Measurements from ENCODE around the gene MMP10. TPM values are rescaled to one million over a fixed set of nuclear protein-coding genes. Genes with fewer than 3 reads are reported as not detected.

The MMP10 gene
- total and polyA plus RNA-seq, 2 donors (not counting 1 experiment from before 2014, with no cell fraction given) = not detected

DNA sequence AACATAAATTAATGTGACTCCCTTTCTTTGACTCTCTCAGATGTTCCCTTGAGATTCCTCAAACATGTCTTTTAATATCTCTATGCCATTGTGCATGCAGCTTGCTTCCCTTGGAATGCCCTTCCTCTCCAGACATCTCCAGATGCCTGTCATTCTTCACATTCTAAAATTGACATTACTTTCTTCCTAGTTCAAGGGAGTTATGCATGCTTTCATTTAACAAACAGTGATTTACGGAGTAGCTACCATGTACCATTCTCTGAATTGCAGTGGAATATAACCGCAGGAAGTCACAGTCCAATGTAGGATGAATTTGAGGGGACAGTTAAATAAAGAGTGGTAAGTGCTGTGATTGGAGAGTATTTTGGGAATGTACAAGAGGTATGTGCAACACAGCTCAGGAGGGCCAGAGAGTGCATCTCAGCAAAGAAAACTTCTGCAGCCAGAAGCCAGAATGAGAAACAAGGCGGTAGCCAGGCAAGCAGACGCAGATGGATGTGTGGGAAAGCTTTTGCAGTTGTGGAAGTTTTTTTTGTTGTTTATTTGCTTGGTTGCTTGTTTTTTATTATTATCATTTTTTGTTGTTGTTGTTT, 18.7 kb downstream of the MMP10 start:
- no peak for DNase-seq

DNA sequence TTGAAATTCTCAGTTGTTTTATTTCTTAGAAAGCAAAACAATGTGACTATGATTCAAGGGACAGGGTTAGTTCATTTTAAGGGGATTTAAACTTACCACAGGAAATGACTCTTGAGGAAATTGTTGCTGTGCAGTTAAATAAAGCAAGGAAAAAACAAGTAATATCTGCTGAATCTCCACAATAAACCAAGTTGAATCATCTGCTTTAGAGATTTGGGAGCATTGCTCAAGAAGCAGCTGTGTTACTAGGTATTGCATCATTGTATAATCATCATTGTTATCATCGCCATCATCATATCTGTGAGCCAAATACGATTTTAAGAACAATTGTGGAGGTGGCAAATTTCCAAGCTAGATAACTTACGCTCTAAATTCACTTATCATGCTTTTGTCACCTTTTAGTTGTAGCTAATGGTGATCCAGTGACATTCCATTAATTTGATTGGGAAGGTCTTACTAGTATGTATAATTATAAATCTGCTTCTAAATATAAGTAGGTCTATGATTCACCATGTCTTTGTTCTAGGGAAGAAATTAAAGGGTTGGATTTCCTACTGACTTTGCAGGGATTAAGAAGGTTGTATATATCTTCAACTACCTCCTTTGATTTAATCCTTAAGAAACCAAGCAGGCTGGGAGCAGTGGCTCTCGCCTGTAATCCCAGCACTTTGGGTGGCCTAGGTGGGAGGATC, 19.9 kb downstream of the MMP10 start:
- ATAC-seq (ENCODE audit: low read depth) = no peak
- H3K4me3 Mint-ChIP-seq = no peak overlapping the region
- no peak overlapping the region for H3K4me2 ChIP-seq (replicated peaks; ENCODE audit: low read depth, low read length, poor library complexity, severe bottlenecking)

More for the DNA sequence above, 18.7 kb downstream of the MMP10 start:
- no peak overlapping the region for H3K9ac ChIP-seq (ENCODE audit: low read length)
- H3K27me3 ChIP-seq (replicated peaks in 1 of 4; ENCODE audit: control extremely low read depth in 1 of 4, control insufficient read depth in 3 of 4, insufficient read depth in 4 of 4, low read length in 3 of 4) = no peaks in the 10 kb centered on the region
- 92% methylated on average over 2 of the region's 4 CpGs for WGBS (ENCODE audit: insufficient coverage)
- ChIA-PET POLR2A (no interaction called here), CTCF (no interaction called here)
- H3K4me3 Mint-ChIP-seq = no peak overlapping the region
- H3K4me2 ChIP-seq (replicated peaks; ENCODE audit: low read depth, low read length, poor library complexity, severe bottlenecking) = no peak overlapping the region
- no peak overlapping the region for H2AFZ ChIP-seq (ENCODE audit: insufficient read depth, low read depth, low read length, poor library complexity, severe bottlenecking)
- no peaks in the 10 kb centered on the region for H3K9me3 Mint-ChIP-seq (ENCODE audit: insufficient read depth)
- TF ChIP-seq, protein P1, sequence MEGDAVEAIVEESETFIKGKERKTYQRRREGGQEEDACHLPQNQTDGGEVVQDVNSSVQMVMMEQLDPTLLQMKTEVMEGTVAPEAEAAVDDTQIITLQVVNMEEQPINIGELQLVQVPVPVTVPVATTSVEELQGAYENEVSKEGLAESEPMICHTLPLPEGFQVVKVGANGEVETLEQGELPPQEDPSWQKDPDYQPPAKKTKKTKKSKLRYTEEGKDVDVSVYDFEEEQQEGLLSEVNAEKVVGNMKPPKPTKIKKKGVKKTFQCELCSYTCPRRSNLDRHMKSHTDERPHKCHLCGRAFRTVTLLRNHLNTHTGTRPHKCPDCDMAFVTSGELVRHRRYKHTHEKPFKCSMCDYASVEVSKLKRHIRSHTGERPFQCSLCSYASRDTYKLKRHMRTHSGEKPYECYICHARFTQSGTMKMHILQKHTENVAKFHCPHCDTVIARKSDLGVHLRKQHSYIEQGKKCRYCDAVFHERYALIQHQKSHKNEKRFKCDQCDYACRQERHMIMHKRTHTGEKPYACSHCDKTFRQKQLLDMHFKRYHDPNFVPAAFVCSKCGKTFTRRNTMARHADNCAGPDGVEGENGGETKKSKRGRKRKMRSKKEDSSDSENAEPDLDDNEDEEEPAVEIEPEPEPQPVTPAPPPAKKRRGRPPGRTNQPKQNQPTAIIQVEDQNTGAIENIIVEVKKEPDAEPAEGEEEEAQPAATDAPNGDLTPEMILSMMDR (IDR thresholded peaks at IDR 0.05) = no peak
- no peak for TF ChIP-seq EZH2 (IDR thresholded peaks at IDR 0.05; ENCODE audit: borderline replicate concordance, insufficient read depth, low read depth, low read length, poor library complexity, severe bottlenecking)
- no peaks in the 10 kb centered on the region for H3K9me3 ChIP-seq (ENCODE audit: control extremely low read depth in 1 of 3, control insufficient read depth in 2 of 3, insufficient read depth in 1 of 3, low read length in 2 of 3)
- no peaks in the 10 kb centered on the region for H3K79me2 ChIP-seq (ENCODE audit: control insufficient read depth, insufficient read depth, low read length)
- no peak overlapping the region for H3K27ac ChIP-seq (ENCODE audit: low read length in 2 of 2)
- intact Hi-C loops (cut with micrococcal nuclease) = no loop called here
- H3K4me1 ChIP-seq (ENCODE audit: control insufficient read depth in 2 of 2, insufficient read depth in 2 of 2, low read length in 2 of 2) = no peaks in the 10 kb centered on the region
- H4K20me1 ChIP-seq (ENCODE audit: control insufficient read depth, insufficient read depth, low read length, poor library complexity, severe bottlenecking) = no peaks in the 10 kb centered on the region
- H3K4me3 ChIP-seq (ENCODE audit: control extremely low read depth in 1 of 5, extremely low read depth in 1 of 5, insufficient read depth in 1 of 5, low read depth in 2 of 5, low read length in 4 of 5) = no peak overlapping the region
- peaks cover 20% of the 10 kb centered on the region for H3K27me3 Mint-ChIP-seq
- H3K36me3 ChIP-seq (replicated peaks in 1 of 2; ENCODE audit: control extremely low read depth in 1 of 2, control insufficient read depth in 1 of 2, extremely low read depth in 1 of 2, insufficient read depth in 2 of 2, low read length in 1 of 2) = no peaks in the 10 kb centered on the region
- ATAC-seq (ENCODE audit: low read depth) = no peak
- no peak overlapping the region for H3K27ac Mint-ChIP-seq
- H3K4me1 Mint-ChIP-seq = no peaks in the 10 kb centered on the region

More for the DNA sequence above, 19.9 kb downstream of the MMP10 start:
- intact Hi-C loops (cut with micrococcal nuclease) = no loop called here
- TF ChIP-seq EZH2 (IDR thresholded peaks at IDR 0.05; ENCODE audit: borderline replicate concordance, insufficient read depth, low read depth, low read length, poor library complexity, severe bottlenecking) = no peak
- H3K79me2 ChIP-seq (ENCODE audit: control insufficient read depth, insufficient read depth, low read length) = no peaks in the 10 kb centered on the region
- H3K27ac Mint-ChIP-seq = no peak overlapping the region
- no peak overlapping the region for H3K27ac ChIP-seq (ENCODE audit: low read length in 2 of 2)
- no peaks in the 10 kb centered on the region for H3K9me3 ChIP-seq (ENCODE audit: control extremely low read depth in 1 of 3, control insufficient read depth in 2 of 3, insufficient read depth in 1 of 3, low read length in 2 of 3)
- H3K4me1 ChIP-seq (ENCODE audit: control insufficient read depth in 2 of 2, insufficient read depth in 2 of 2, low read length in 2 of 2) = no peaks in the 10 kb centered on the region
- no peak overlapping the region for H3K9ac ChIP-seq (ENCODE audit: low read length)
- H3K9me3 Mint-ChIP-seq (ENCODE audit: insufficient read depth) = no peaks in the 10 kb centered on the region
- no CpG with 5 or more reads among the region's 4 CpGs for WGBS (ENCODE audit: insufficient coverage)
- no peaks in the 10 kb centered on the region for H3K4me1 Mint-ChIP-seq
- DNase-seq = no peak
- ChIA-PET CTCF (no interaction called here), POLR2A (no interaction called here)
- no peaks in the 10 kb centered on the region for H3K27me3 ChIP-seq (replicated peaks in 1 of 4; ENCODE audit: control extremely low read depth in 1 of 4, control insufficient read depth in 3 of 4, insufficient read depth in 4 of 4, low read length in 3 of 4)
- no peak overlapping the region for H3K4me3 ChIP-seq (ENCODE audit: control extremely low read depth in 1 of 5, extremely low read depth in 1 of 5, insufficient read depth in 1 of 5, low read depth in 2 of 5, low read length in 4 of 5)
- no peaks in the 10 kb centered on the region for H4K20me1 ChIP-seq (ENCODE audit: control insufficient read depth, insufficient read depth, low read length, poor library complexity, severe bottlenecking)
- H3K27me3 Mint-ChIP-seq = peaks cover 19% of the 10 kb centered on the region
- no peaks in the 10 kb centered on the region for H3K36me3 ChIP-seq (replicated peaks in 1 of 2; ENCODE audit: control extremely low read depth in 1 of 2, control insufficient read depth in 1 of 2, extremely low read depth in 1 of 2, insufficient read depth in 2 of 2, low read length in 1 of 2)
- no peak overlapping the region for H2AFZ ChIP-seq (ENCODE audit: insufficient read depth, low read depth, low read length, poor library complexity, severe bottlenecking)

Data from B cell (primary cell).